GM12891 (cell line): Measurements from ENCODE around the gene AK8.

Experiments used
- DNase-seq: peaks from one replicate; pipeline ENCODE4 v3.0.0; 2011; ENCODE audit warnings: low spot score; ENCODE audit not compliant: insufficient read length
- FAIRE-seq: peaks from 2 replicates; lab custom pipeline; 2011; peaks lifted over from hg19 to GRCh38; lab: Jason Lieb, UNC
- PAX5 ChIP-seq: IDR thresholded peaks from 2 replicates; pipeline ENCODE4 v1.6.1; 2011; ENCODE audit warnings: low read length, moderate library complexity, mild to moderate bottlenecking; ENCODE audit not compliant: insufficient read depth, severe bottlenecking
- POLR2A ChIP-seq: IDR thresholded peaks from 2 replicates; pipeline ENCODE4 v1.6.1; 2011; ENCODE audit warnings: low read depth, low read length, control low read depth
- POLR2AphosphoS5 ChIP-seq: IDR thresholded peaks from 2 replicates; pipeline ENCODE4 v1.6.1; 2011; ENCODE audit warnings: low read depth, low read length, control low read depth
- POU2F2 ChIP-seq: IDR thresholded peaks from 2 replicates; pipeline ENCODE4 v1.6.1; 2011; ENCODE audit warnings: low read depth, mild to moderate bottlenecking, control low read depth, low read length, moderate library complexity
- SPI1 ChIP-seq: IDR thresholded peaks from 2 replicates; pipeline ENCODE4 v1.6.1; 2011; ENCODE audit warnings: low read depth, low read length, control low read depth
- TAF1 ChIP-seq: IDR thresholded peaks from 2 replicates; pipeline ENCODE4 v1.6.1; 2011; ENCODE audit warnings: low read depth, low read length, control low read depth

Gene AK8

GRCh38 chr9:132769906-132770769, 107.9 kb downstream of the AK8 start:
- DNase-seq (peak; percentile 78), FAIRE-seq (peak; percentile 81)
- TF ChIP-seq SPI1 (no peak), TAF1 (peak; percentile 79), POLR2A (peak; percentile 77), POLR2AphosphoS5 (peak; percentile 81)

- TF ChIP-seq POLR2AphosphoS5: no peak
- no peak for TF ChIP-seq TAF1
- no peak for TF ChIP-seq SPI1
- TF ChIP-seq POU2F2: no peak; the same call in 1 of the 2 replicates
- TF ChIP-seq PAX5: no peak
- TF ChIP-seq POLR2A: no peak
- DNase-seq: peak; percentile 54
- FAIRE-seq: peak; percentile 89
These were observed 108.9 kb downstream of the AK8 start for GRCh38 chr9:132768932-132769905.

GRCh38 chr9:132763574-132763973, 114.5 kb downstream of the AK8 start:
- DNase-seq (no peak), FAIRE-seq (no peak)
- no peak for TF ChIP-seq PAX5
- TF ChIP-seq TAF1: no peak
- TF ChIP-seq POLR2A: no peak
- TF ChIP-seq POU2F2: no peak
- TF ChIP-seq SPI1: no peak
- no peak for TF ChIP-seq POLR2AphosphoS5

- FAIRE-seq: no peak
- no peak for TF ChIP-seq POLR2AphosphoS5
- no peak for TF ChIP-seq POU2F2
- no peak for TF ChIP-seq PAX5
- no peak for TF ChIP-seq SPI1
- no peak for TF ChIP-seq TAF1
- no peak for TF ChIP-seq POLR2A
These were observed 115.2 kb downstream of the AK8 start for GRCh38 chr9:132762896-132763295.

GRCh38 chr9:132761602-132762001, 116.5 kb downstream of the AK8 start:
- DNase-seq (no peak), FAIRE-seq (no peak)
- TF ChIP-seq TAF1: no peak
- TF ChIP-seq PAX5: no peak

More at GRCh38 chr9:132762896-132763295, 115.2 kb downstream of the AK8 start:
- DNase-seq: no peak

- FAIRE-seq (no peak), DNase-seq (no peak)
- no peak for TF ChIP-seq POLR2A
- TF ChIP-seq TAF1: no peak
These were observed 118.0 kb downstream of the AK8 start for GRCh38 chr9:132760057-132760456.

- FAIRE-seq: no peak
- DNase-seq: no peak
- TF ChIP-seq POU2F2 (no peak), POLR2AphosphoS5 (no peak), SPI1 (no peak), PAX5 (no peak), POLR2A (no peak), TAF1 (no peak)
These were observed 121.1 kb downstream of the AK8 start for GRCh38 chr9:132757016-132757415.

- no peak for FAIRE-seq
These were observed 121.8 kb downstream of the AK8 start for GRCh38 chr9:132756214-132756845.

GRCh38 chr9:132755096-132755495, 123.0 kb downstream of the AK8 start:
- no peak for DNase-seq
- TF ChIP-seq PAX5 (no peak), POLR2A (no peak), TAF1 (no peak), POU2F2 (no peak), POLR2AphosphoS5 (no peak), SPI1 (no peak)
- FAIRE-seq: no peak

More at GRCh38 chr9:132756214-132756845, 121.8 kb downstream of the AK8 start:
- DNase-seq: no peak
- TF ChIP-seq PAX5 (no peak), POU2F2 (no peak), POLR2A (no peak)
